Frontal cortex (tissue), 4 donors: Measurements from ENCODE around the gene FMNL1. TPM values are rescaled to one million over a fixed set of nuclear protein-coding genes. Genes with fewer than 3 reads are reported as not detected.
"Not testable (repeated sequence)": the region's sequence is repeated elsewhere in the genome, so short reads cannot be mapped to it uniquely, and the experiment has no call there.

ENCODE experiments used
- DNase-seq, 2 donors: peaks; one replicate each; pipeline ENCODE4 v3.0.0; 2012; ENCODE audit warnings: low spot score in 2 of 2
- FAIRE-seq: peaks from 2 replicates; lab custom pipeline; 2012; peaks lifted over from hg19 to GRCh38; lab: Jason Lieb, UNC
- total RNA-seq: library from RNA; depleted of rRNA; stranded (reverse); fragments of >200 nt; gene quantifications from one replicate; pipeline ENCODE4 v1.2.3, GENCODE V29; 2014
- donor health status: control.
- donor health status: control.
- donor health status: control.

Gene FMNL1
- total RNA-seq, 1 donor from 2014 or later, result 4.1 TPM

- FAIRE-seq, result no peak
- no peak for DNase-seq
Observed at GRCh38 chr17:45233423-45233924, 11.8 kb downstream of the FMNL1 start.

- no peak for DNase-seq
- FAIRE-seq, result no peak
Observed at GRCh38 chr17:45234641-45235415, 13.1 kb downstream of the FMNL1 start.

- no peak for DNase-seq
- no peak for FAIRE-seq
Observed at GRCh38 chr17:45235416-45236281, 14.0 kb downstream of the FMNL1 start.

- DNase-seq (no peak), FAIRE-seq (no peak)
Observed at GRCh38 chr17:45236282-45236606, 14.6 kb downstream of the FMNL1 start.

- DNase-seq, result no peak
Observed at GRCh38 chr17:45237686-45238085, 16.0 kb downstream of the FMNL1 start.

GRCh38 chr17:45238155-45238774, 16.6 kb downstream of the FMNL1 start:
- DNase-seq (no peak), FAIRE-seq (no peak)

More at GRCh38 chr17:45237686-45238085, 16.0 kb downstream of the FMNL1 start:
- FAIRE-seq, result no peak

GRCh38 chr17:45240905-45241327, 19.2 kb downstream of the FMNL1 start:
- FAIRE-seq (no peak), DNase-seq (no peak)

- DNase-seq, result peak in 1 of 2 donors; percentile 65
- no peak for FAIRE-seq
Observed at GRCh38 chr17:45241328-45242028, 19.8 kb downstream of the FMNL1 start.

GRCh38 chr17:45242029-45242414, 20.3 kb downstream of the FMNL1 start:
- FAIRE-seq (no peak), DNase-seq (no peak)

GRCh38 chr17:45243750-45244149, 22.1 kb downstream of the FMNL1 start:
- DNase-seq (no peak), FAIRE-seq (no peak)

GRCh38 chr17:45244725-45245656, 23.3 kb downstream of the FMNL1 start:
- DNase-seq, result no peak
- no peak for FAIRE-seq

GRCh38 chr17:45246338-45246737, 24.7 kb downstream of the FMNL1 start:
- FAIRE-seq (no peak), DNase-seq (no peak)

- no peak for FAIRE-seq
- no peak for DNase-seq
Observed at GRCh38 chr17:45246861-45247428, 25.3 kb downstream of the FMNL1 start.

- DNase-seq (peak; percentile 71 to 83), FAIRE-seq (no peak)
Observed at GRCh38 chr17:45247429-45248131, 25.9 kb downstream of the FMNL1 start.

- FAIRE-seq (no peak), DNase-seq (no peak)
Observed at GRCh38 chr17:45248132-45248957, 26.7 kb downstream of the FMNL1 start.

- FAIRE-seq (no peak), DNase-seq (no peak)
Observed at GRCh38 chr17:45251931-45252330, 30.2 kb downstream of the FMNL1 start.

GRCh38 chr17:45253237-45253636, 31.6 kb downstream of the FMNL1 start:
- FAIRE-seq, DNase-seq: not testable (repeated sequence)
